IPS-NIHi11 (cell line): Measurements from ENCODE around the gene COLEC11.
"Not testable (repeated sequence)": the region's sequence is repeated elsewhere in the genome, so short reads cannot be mapped to it uniquely, and the experiment has no call there.

Experiments used
- DNase-seq: peaks from one replicate; pipeline ENCODE4 v3.0.0; 2012; ENCODE audit warnings: mixed read lengths, low spot score

Gene COLEC11

GRCh38 chr2:3654531-3655225 is 59.8 kb downstream of the COLEC11 start:
- no peak for DNase-seq

GRCh38 chr2:3655871-3656761 is 61.2 kb downstream of the COLEC11 start:
- DNase-seq, result no peak

- DNase-seq, result no peak
Measured at GRCh38 chr2:3656762-3657721, 62.1 kb downstream of the COLEC11 start.

- no peak for DNase-seq
Measured at GRCh38 chr2:3657881-3658280, 63.0 kb downstream of the COLEC11 start, which contains the start of gene ALLC. ALLC (plus strand) TSS chr2:3658200; CDS start chr2:3671158, 12,958 bp downstream.

GRCh38 chr2:3659447-3660432 is 64.8 kb downstream of the COLEC11 start:
- no peak for DNase-seq

GRCh38 chr2:3660640-3661039 is 65.7 kb downstream of the COLEC11 start:
- not testable (repeated sequence) for DNase-seq

GRCh38 chr2:3661149-3661660 is 66.3 kb downstream of the COLEC11 start:
- DNase-seq, result no peak

GRCh38 chr2:3662239-3662638 is 67.3 kb downstream of the COLEC11 start:
- no peak for DNase-seq

- DNase-seq, result no peak
Measured at GRCh38 chr2:3664118-3664517, 69.2 kb downstream of the COLEC11 start.

GRCh38 chr2:3664925-3665324 is 70.0 kb downstream of the COLEC11 start:
- DNase-seq, result no peak

GRCh38 chr2:3665886-3666612 is 71.1 kb downstream of the COLEC11 start:
- DNase-seq, result no peak

- DNase-seq, result no peak
Measured at GRCh38 chr2:3666613-3666975, 71.7 kb downstream of the COLEC11 start.

- no peak for DNase-seq
Measured at GRCh38 chr2:3667151-3667631, 72.3 kb downstream of the COLEC11 start.

GRCh38 chr2:3669656-3670055 is 74.7 kb downstream of the COLEC11 start:
- no peak for DNase-seq

GRCh38 chr2:3670376-3670775 is 75.5 kb downstream of the COLEC11 start:
- DNase-seq, result no peak

- no peak for DNase-seq
Measured at GRCh38 chr2:3670941-3671340, 76.0 kb downstream of the COLEC11 start.

GRCh38 chr2:3672861-3673678 is 78.2 kb downstream of the COLEC11 start:
- DNase-seq, result no peak

GRCh38 chr2:3674066-3674845 is 79.3 kb downstream of the COLEC11 start:
- DNase-seq, result no peak
